Neural crest cell (in vitro differentiated cells): ENCODE measurements around the gene NAGK. TPM values are rescaled to one million over a fixed set of nuclear protein-coding genes. Genes with fewer than 3 reads are reported as not detected.

Source experiments
- DNase-seq: peaks from one replicate; pipeline ENCODE4 v3.0.0; 2021; ENCODE audit warnings: low read depth, mixed read lengths, low spot score
- H3K27ac Mint-ChIP-seq: one replicate; pipeline ENCODE4 v1.8.0; 2021; ENCODE audit warnings: mild to moderate bottlenecking, mixed read lengths; ENCODE audit not compliant: unreplicated experiment
- H3K27me3 Mint-ChIP-seq: 2 replicates; pipeline ENCODE4 v1.8.0; 2021; ENCODE audit warnings: low read depth, mild to moderate bottlenecking, mixed read lengths
- H3K36me3 Mint-ChIP-seq: 2 replicates; pipeline ENCODE4 v1.8.0; 2021; ENCODE audit warnings: low read depth, mild to moderate bottlenecking, mixed read lengths
- H3K4me1 Mint-ChIP-seq: 2 replicates; pipeline ENCODE4 v1.8.0; 2021; ENCODE audit warnings: mixed read lengths
- H3K4me3 Mint-ChIP-seq: one replicate; pipeline ENCODE4 v1.8.0; 2021; ENCODE audit warnings: mild to moderate bottlenecking, mixed read lengths
- H3K9me3 Mint-ChIP-seq: 2 replicates; pipeline ENCODE4 v1.8.0; 2021; ENCODE audit warnings: mixed read lengths
- CTCF ChIP-seq: fragments of 200-600 bp; sonication (generic); conservative IDR thresholded peaks from 2 replicates; pipeline ENCODE4 v1.5.0; 2021; ENCODE audit warnings: antibody characterized with exemption, mild to moderate bottlenecking
- total RNA-seq: library from RNA; stranded (reverse); gene quantifications from 2 replicates; pipeline ENCODE4 v1.2.1, GENCODE V29; 2021

NAGK gene
- total RNA-seq, 1 donor from 2014 or later = 70.3 TPM

GRCh38 chr2:71108091-71108490, 39.6 kb downstream of the NAGK start:
- no peak overlapping the region for H3K4me3 Mint-ChIP-seq
- DNase-seq = no peak
- H3K27me3 Mint-ChIP-seq = no peaks in the 10 kb centered on the region
- no peak for TF ChIP-seq CTCF
- H3K9me3 Mint-ChIP-seq = peaks cover 4% of the 10 kb centered on the region
- peaks cover 8% of the 10 kb centered on the region for H3K36me3 Mint-ChIP-seq
- H3K27ac Mint-ChIP-seq = no peak overlapping the region
- peaks cover 10% of the 10 kb centered on the region for H3K4me1 Mint-ChIP-seq

GRCh38 chr2:71113843-71114242, 45.4 kb downstream of the NAGK start:
- Mint-ChIP-seq H3K9me3 (no peaks in the 10 kb centered on the region), H3K4me3 (no peak overlapping the region), H3K27ac (no peak overlapping the region), H3K36me3 (peaks cover 10% of the 10 kb centered on the region), H3K4me1 (no peaks in the 10 kb centered on the region), H3K27me3 (no peaks in the 10 kb centered on the region)
- no peak for DNase-seq
- TF ChIP-seq CTCF = no peak

- Mint-ChIP-seq H3K4me1 (no peaks in the 10 kb centered on the region), H3K27me3 (no peaks in the 10 kb centered on the region), H3K36me3 (peaks cover 13% of the 10 kb centered on the region), H3K9me3 (no peaks in the 10 kb centered on the region), H3K4me3 (no peak overlapping the region), H3K27ac (no peak overlapping the region)
- no peak for DNase-seq
- no peak for TF ChIP-seq CTCF
These were observed 48.6 kb downstream of the NAGK start for GRCh38 chr2:71117063-71117462.

- no peak overlapping the region for H3K4me3 Mint-ChIP-seq
- no peak for TF ChIP-seq CTCF
- no peak for DNase-seq
- H3K9me3 Mint-ChIP-seq = no peaks in the 10 kb centered on the region
- H3K27me3 Mint-ChIP-seq = no peaks in the 10 kb centered on the region
- H3K36me3 Mint-ChIP-seq = peaks cover 6% of the 10 kb centered on the region
- H3K4me1 Mint-ChIP-seq = no peaks in the 10 kb centered on the region
- H3K27ac Mint-ChIP-seq = no peak overlapping the region
These were observed 51.7 kb downstream of the NAGK start for GRCh38 chr2:71120195-71120594.

GRCh38 chr2:71121479-71121878, 53.0 kb downstream of the NAGK start:
- no peak for TF ChIP-seq CTCF
- H3K27me3 Mint-ChIP-seq = no peaks in the 10 kb centered on the region
- no peaks in the 10 kb centered on the region for H3K9me3 Mint-ChIP-seq
- H3K36me3 Mint-ChIP-seq = peaks cover 6% of the 10 kb centered on the region
- H3K27ac Mint-ChIP-seq = no peak overlapping the region
- DNase-seq = no peak
- no peak overlapping the region for H3K4me3 Mint-ChIP-seq
- H3K4me1 Mint-ChIP-seq = no peaks in the 10 kb centered on the region
